Measurements from ENCODE around the gene ATE1.

GRCh38 chr10:121899727-121900126 is 28.1 kb downstream of the ATE1 start:
- TF ChIP-seq FOXP1 (CRISPR knock-in tag; IDR thresholded peaks at IDR 0.05; ENCODE audit: borderline replicate concordance), result no peak
- no peak for TF ChIP-seq HMGXB4 (CRISPR knock-in tag; IDR thresholded peaks at IDR 0.05)
- no peak for TF ChIP-seq ATF6 (CRISPR knock-in tag; IDR thresholded peaks at IDR 0.05)
- TF ChIP-seq KAT7 (CRISPR knock-in tag; IDR thresholded peaks at IDR 0.05; ENCODE audit: borderline replicate concordance), result no peak
- no peak for TF ChIP-seq NFYB (CRISPR knock-in tag; conservative IDR thresholded peaks at IDR 0.05; ENCODE audit: low read depth)
- no peak for TF ChIP-seq FOXJ3 (CRISPR knock-in tag; IDR thresholded peaks at IDR 0.05; ENCODE audit: borderline replicate concordance)
- no peak for TF ChIP-seq CTCF (IDR thresholded peaks at IDR 0.05)
- no peak for TF ChIP-seq ZNF671 (CRISPR knock-in tag; IDR thresholded peaks at IDR 0.05)
- TF ChIP-seq ZNF425 (CRISPR knock-in tag; conservative IDR thresholded peaks at IDR 0.05), result no peak
- TF ChIP-seq E2F5 (CRISPR knock-in tag; IDR thresholded peaks at IDR 0.05), result no peak
- TF ChIP-seq SP1 (CRISPR knock-in tag; conservative IDR thresholded peaks at IDR 0.05), result no peak
- no peak for TF ChIP-seq OVOL2 (CRISPR knock-in tag; IDR thresholded peaks at IDR 0.05; ENCODE audit: borderline replicate concordance)
- TF ChIP-seq AR (CRISPR knock-in tag; IDR thresholded peaks at IDR 0.05), result no peak
- no peak for TF ChIP-seq USF2 (CRISPR knock-in tag; IDR thresholded peaks at IDR 0.05)

All from WTC11 (cell line).